NCI-H526 treated with DMSO at 0.1 percent for 48 hours (cell line): ENCODE measurements around the gene TIMM10B.

Source experiments
- DNase-seq: peaks from one replicate; lab custom pipeline; 2025; lab: John Stamatoyannopoulos, UW

The TIMM10B gene

DNA sequence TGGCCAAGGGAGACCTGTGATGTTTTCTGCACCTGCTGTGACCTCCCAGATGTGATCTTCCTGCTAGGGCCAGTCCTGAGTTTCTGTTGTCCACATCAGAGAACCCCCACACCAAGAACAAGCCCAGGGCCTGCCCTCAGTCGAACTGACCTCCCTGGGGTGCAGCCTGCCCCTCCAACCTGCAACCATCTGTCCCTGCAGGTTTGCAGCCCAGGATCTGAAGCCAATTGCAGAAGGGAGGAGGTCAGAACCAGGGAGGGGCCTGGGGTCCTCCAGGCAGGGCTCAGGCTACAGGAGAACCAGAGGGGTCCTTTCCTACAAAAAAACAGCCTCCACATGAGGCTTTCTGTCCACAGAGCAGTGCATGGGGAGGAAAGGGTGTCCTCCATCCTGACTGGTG is 8.4 kb upstream of the TIMM10B start:
- DNase-seq, result no peak

DNA sequence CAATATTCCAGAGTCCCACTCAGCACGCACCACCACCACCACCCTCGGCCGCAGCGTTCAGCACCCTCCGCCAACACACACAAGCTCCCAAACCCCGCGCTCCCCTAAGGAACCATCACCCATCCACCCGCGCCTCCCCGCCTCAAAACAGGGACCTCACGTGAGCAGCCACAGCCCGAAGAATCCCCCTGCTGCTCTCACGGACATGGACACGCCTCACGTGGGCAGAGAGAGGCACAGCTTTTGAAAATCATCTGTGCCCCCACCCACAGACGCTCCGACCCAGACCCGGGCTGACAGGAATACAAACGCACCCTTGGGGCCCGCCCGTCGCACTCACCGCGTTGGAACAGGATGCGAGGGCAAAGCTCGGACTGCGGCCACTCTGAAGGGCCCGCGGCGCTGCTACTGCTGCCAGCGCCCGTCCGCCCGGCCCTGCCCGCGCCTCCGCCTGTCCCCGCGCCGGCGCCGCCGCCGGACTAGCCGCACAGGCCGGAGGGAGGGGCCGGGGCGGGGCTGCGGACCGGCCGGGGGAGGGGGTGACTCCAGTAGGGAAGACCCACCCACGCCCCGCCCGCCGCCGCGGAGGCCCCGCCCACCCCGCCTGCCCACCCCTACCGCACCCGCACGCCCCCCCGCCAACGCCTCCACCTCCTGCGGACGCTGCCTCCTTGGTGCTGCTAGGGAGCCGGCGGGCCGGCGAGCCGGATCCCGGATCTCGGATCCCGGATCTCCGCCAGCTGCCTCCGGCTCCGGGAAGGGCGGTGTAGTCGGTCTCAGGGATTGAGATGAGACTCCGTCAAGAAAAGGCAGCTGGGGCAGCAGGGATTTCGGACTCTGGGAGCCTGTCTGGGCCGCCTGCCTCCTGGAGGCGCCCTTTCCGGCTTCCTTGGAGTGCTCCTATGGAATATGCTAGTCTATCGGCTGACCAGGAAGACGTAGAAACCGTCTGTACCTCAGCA is 7.6 kb upstream of the TIMM10B start, which contains the start of gene TRIM3:
TRIM3 (minus strand) TSS at position 491 of the 962 bp plus-strand sequence. CDS start 8,246 bp downstream, outside the sequence.
- peak; percentile 81 for DNase-seq

DNA sequence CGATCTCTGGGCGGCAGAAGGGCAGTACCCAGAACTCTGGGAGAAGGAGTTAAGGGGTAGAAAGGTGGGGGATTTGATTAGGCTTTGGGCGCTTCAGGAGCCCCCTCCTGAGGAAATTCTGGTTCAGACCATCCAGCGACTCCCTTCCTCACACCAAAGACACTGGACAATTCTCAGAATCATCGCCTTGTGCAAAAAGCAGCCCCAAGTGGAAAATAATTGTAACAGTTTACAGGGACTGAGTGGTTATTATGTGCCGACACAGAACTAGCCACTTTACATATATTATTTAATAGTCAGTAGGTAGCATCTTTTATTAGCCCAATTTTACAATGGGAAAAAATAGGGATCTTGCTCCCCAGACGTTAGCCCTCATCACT is 6.9 kb upstream of the TIMM10B start:
- DNase-seq, result no peak

DNA sequence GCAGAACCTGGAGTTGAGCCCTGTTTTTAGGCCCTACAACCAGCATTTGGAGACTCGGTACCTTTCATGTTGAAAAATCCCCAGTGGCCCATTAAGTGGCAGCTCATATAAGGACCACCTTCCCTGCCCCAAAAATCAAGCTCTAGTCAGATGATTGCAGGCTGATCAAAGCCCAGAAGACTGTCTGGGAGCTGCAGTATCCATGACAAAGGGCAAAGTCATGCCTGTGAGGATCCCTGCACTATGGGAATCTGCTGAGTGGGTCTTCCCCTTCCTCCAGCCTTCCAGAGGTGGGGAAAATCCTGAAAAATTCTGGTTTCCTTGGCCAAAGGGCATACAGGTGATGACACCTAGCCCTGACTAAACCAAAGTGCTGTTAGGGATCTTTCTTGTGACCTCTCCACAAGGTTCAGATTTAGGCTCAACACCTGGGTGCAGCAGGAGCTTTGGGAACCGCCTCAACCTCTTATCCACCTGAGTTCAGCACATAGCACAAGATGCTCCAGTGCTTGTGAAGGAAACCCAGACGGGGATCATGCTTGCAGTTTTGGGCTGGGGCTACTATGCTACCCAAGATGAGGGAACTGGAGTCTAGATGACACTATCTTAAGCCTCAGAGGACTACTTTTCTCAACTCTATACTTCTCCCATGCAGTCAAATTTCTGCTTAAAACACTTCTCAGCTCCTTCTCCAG is 6.3 kb upstream of the TIMM10B start:
- DNase-seq, result peak; percentile 7

DNA sequence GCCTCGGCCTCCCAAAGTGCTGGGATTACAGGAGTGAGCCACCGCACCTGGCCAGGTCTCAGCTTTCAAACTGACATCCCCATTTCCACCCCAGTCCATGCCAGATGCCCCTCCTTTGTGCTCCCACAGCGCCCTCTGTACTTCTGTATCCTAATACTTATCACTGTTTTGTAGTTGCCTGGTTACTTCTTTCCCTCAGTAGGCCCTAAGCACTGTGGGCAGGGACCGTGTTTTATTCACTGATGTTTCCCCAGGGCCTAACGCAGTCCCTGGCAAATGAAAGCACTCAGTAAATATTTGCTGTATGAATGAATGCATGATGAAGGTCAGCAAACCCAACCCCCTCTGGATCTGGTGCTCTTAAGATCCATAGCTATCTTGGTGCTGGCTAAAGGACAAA is 5.4 kb upstream of the TIMM10B start:
- DNase-seq, result no peak

DNA sequence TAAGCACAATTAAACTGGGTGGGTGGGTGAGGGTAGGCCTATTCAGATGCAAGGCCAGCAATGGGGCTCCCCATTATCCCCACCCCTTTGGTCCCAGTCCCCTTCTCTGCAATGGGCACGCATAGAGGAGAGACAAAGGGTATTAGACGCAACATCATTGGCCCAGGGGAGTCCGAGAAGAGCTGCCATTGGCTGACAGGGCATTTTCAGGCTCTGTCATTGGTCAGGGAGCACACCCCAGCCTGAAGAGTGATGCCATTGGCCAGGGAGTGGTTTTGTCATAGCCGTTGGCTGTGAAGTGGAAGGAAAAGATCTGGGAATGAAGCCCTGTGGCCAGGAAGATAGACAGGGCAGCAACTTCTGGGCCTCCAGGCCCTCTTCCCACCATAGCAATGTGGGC is 4.7 kb upstream of the TIMM10B start:
- no peak for DNase-seq

DNA sequence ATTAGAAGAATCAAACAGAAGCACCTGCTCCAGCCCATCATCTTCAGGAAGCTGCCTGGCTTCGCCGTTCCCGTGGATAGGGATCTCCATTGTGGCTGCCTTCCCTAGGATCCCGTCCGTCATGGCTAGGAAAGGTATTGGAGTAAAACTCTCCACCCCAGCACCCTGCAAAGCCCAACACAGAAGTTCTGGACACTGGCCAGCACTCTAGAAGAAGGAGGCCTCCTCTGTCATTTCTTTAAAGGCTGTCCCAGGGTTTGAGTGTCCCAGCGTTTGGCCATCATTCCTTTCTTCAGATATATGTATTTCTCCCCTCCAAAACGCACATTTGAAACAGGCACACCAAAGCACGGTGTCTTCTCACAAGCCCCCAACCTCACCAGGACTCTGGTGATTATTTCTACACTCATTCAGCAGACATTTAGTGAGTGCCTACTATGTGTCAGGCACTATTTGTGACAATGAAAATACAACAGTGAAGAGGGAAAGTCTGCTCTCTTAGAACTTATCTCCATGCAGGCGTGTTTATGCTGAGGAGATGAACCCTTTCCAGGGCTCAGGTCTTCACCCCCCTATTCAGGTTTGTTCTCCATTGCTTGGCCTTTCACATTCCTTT is 894 bp upstream of the TIMM10B start:
- no peak for DNase-seq

DNA sequence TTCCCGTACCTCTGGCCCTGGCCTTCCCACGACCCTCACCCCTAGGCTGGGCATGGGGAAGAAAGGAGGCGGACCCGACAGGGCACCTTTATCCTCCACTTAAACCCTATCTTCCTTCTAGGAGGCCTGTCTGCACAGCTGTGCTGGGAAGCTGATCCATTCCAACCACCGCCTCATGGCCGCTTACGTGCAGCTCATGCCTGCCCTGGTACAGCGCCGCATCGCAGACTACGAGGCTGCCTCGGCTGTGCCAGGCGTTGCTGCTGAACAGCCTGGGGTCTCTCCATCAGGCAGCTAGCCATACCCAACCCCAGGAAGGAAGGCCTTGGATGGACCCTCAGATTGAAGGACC is 599 bp downstream of the TIMM10B start:
- DNase-seq, result no peak

DNA sequence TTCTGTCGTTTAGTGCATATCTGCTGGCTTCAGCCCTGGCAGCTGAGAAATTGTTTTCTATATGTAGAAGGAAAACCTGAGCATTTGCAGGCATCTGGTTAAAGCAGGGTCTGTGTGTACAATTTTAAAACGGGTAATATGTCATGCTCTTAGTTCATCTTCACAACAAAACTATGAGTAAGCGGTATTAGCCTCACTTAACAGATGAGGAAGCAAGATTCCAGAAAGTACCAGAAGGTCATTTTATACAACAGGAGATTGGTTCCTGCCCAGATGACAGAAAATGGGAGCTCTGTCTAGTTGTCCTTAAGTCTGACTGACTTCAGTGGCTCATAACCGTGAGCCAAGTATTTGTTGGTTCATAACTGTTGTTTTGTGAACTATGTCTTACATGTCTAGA is 1.1 kb downstream of the TIMM10B start:
- no peak for DNase-seq

DNA sequence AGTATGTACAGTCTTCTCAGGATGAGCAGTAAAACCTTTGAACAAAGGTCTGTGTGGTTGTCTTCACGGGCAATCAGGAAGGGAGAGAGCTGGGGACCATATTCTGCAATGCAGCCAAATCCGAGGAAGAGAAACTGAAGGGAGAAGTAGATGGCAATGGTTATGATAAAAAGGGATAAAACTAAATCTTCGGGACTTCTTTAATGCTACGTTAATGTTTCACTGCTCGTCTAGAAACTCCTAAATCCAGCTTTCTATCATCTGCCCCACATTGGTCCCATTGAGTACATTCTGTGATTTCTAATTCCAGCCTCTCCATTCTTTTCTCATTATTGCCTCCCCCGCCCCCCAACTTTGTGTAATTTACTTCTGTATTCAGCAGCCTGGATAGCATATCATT is 1.7 kb downstream of the TIMM10B start:
- DNase-seq, result no peak

DNA sequence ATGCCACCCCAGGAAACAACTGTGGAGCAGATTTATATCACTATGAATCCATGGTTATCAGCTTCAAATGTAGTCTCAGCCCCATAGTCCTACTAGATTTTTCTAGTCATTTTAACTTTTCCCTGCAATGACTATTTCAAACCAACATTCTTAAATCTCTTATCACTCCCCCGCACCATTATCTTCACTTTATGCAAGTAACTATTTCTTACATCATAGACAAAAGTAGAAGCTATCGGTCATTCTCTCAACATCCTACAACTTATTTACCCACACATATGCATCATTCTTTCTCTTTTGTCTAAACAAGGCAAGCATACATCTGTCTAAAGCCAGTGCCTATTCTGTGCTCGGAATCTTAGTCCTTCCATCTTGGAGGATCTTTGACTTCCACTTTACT is 4.4 kb downstream of the TIMM10B start:
- DNase-seq, result no peak

DNA sequence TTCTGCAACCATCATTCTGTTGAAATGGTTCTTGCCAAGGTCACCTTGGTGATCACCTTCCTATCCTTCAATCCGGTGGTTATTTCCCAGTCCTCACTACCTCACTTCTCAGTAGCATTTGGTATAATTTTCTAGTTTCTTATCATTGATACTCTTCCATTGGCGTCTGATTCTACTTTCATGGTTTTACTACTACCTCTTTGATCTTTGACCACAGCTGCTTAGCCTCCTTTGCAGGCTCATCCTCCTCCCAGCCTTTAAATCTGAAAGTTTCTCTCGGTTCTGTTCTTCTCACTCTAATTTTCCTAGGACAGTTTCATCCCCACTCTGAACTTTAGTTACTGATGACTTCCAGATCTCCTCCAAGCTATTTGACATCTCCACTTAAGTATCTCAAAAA is 5.0 kb downstream of the TIMM10B start:
- no peak for DNase-seq

DNA sequence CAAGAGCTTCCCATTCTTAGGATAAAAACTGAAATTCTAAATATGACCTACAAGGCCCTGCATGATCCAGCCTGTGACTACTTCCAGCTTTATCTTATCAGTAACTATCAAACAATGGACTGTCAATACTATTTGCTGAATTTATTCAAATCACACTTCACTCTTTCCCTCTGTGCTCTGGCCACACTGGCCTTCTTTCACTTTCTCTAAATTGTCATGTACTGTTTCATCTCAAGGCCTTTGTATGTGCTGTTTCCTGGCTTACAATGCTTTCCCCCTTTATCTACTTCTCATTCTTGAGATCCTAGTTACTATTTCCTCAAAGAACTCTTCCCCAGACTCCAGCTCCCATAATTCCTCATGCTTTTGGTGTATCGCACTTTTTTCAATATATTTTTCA is 5.6 kb downstream of the TIMM10B start:
- no peak for DNase-seq

DNA sequence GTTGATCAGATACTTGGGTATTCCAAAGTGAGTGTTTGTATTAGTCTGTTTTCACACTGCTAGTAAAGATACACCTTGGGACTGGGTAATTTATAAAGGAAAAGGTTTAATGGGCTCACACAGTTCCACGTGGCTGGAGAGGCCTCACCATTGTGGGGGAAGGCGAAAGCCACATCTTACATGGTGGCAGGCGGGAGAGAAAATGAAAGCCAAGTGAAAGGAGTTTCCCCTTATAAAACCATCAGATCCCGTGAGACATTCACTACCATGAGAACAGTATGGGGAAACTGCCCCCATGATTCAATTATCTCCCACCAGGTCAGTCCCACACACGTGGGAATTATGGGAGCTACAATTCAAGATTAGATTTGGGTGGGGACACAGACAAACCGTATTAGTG is 7.0 kb downstream of the TIMM10B start:
- DNase-seq, result no peak

DNA sequence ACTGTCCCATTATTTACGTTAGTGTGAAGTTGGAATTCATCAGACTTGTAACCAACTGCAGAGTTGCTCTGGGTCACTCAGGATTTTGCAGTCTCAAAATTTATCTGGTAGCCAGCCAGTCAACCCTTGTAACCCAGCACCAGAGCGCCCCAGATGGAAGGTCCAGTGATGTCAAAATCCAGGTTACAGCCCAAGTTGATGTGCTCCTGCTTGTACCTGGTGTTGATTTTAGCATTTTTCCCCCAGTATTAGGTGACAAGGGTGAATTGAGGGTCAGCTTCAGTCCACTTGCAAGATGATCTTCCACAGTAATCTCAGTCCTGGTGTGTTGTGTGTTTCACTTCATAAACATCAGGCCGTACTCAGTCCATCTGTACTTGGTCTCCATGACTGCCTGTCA is 7.5 kb downstream of the TIMM10B start:
- DNase-seq, result no peak

DNA sequence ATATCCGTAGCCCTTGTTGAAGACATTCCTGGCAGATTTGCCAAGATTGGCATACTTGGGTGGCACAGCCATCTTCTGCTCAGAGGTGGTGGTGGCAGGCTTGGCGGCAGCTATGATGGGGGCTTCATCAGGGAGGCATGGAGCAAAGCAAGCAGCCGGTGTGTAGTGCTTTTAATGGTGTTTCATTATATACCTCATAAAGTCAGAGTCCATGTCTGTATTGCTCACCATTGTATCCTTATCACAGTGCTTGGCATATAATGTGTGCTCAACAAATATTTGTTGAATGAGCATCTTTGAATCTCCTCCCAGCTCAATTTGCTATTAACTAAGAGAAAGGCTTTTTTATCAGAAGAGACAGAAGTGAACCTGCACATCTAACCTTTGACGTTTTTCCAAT is 8.0 kb downstream of the TIMM10B start:
- DNase-seq, result no peak

DNA sequence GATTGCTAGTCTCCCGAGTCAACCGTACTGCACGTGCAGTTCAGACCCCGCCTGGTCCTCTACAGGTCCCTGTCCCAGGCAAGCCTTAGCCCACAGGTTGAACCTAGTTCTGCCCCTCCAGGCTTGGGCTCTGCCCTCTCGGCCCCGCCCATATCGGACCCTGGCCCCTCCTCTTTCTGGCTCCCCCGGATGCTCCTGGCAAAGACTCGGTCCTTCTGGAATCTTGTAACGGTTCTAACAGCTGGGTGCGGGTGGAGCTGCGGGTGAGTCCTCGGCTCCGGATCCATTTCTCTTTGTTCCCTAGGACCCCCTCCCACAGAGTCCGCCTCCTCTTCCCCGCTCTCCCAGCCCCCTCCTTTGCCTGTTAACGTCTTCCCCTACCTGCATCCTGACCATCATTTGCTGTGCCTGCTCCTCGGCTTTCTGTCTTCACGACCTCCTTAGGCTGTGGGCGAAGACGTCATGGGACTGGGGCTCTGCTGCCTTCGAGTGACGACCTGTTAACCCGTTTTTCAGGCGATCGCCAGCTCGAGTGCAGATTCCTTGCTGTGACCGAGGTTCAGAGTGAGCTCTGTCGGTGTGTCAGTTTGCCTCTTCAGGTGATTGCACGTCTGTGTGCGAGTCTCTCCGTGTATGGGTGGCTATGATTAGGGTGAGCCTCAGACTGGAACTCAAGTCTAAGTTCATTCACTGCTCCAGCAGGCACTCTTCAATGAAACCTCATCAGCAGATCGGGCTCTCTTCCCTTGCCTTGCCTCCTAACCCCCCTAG is 16.0 kb downstream of the TIMM10B start, which contains the start of gene DNHD1:
DNHD1 (plus strand) TSS at position 212 of the 771 bp plus-strand sequence. CDS start 936 bp downstream, outside the sequence.
- no peak for DNase-seq

DNA sequence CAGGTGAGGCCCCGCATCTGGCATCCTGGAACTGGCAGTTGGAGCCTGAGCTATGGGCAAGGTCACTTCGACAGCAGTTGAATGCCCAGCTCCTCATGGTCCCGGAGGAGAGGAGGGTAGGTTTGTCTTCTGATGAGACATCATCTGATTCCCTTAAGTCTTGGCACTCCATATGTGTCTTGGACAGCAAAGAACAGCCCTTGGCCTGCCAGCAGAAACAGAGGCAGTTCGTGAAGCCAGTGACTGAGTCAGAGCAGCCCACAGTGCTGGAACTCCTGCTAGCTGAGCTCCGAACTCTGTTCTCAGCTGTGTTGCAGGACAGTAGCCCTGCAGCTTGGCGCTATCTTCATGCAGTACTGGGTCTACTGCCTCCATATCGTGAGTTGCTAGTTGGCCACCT is 16.8 kb downstream of the TIMM10B start:
- DNase-seq, result no peak

DNA sequence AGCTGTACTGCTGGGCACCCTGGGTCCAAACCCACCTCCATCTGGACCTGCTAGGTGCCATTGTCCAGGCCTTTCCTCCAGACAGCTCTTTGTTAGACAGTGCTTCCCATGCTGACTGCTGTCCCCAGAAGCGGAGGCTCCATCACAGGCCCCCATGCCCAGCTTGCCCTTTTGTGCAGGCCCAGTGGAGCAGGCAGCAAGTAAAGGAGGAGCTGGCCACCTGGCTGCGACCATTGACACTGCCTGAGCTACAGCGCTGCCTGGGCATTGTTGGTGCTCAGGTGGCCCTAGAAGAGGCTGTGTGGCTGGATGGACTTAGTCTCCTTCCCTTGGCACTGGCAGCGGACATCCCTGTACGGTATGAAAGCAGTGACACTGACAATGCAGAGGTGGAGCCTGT is 17.2 kb downstream of the TIMM10B start:
- no peak for DNase-seq

DNA sequence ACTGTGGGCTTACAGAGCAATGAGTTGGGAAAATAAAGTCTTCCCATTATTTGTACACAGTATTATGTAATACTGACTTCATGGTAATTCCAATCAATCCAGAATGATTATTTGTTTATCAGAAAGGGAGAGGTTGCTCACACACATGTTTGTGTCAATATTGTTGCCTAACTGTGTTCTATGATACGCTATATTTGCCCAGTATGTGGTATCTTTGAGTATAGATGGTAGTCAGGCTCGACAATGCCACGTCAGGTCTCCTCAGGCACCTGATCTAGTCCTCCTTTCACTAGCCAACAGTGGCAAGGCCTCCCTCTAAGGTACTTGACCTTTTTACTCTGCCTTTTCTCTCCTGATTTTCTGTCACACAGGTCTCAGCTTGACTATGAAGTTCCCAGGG is 21.1 kb downstream of the TIMM10B start:
- no peak for DNase-seq

DNA sequence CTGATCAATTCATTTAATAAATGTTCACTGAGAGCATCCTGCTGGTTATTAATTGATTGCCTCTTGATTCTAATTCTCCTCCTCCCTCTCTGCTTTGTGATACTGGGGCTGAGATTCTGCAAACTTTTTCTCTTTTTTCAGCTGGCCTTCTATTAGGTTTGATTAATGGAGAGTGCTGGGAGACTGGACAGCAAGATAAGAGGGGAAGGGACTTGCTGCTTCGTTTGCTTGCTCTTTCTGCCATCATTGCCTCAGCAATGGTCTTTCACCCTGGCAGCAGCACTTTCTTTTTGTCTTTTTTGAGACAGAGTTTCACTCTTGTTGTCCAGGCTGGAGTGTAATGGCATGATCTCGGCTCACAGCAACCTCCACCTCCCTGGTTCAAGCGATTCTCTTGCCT is 22.9 kb downstream of the TIMM10B start:
- DNase-seq, result no peak
